K562 (cell line): ENCODE measurements around the gene IP6K1. TPM values are rescaled to one million over a fixed set of nuclear protein-coding genes. Genes with fewer than 3 reads are reported as not detected.
A peak's percentile ranks its signal among the peaks of the same experiment; 100 is the strongest.

Experiments used
- ATF6 ChIP-seq: sonication (generic); formaldehyde crosslinking; IDR thresholded peaks from 2 replicates; pipeline ENCODE4 v1.4.0; 2020; ENCODE audit warnings: mild to moderate bottlenecking, missing genetic modification reagents
- BRF1 ChIP-seq: IDR thresholded peaks from 3 replicates; pipeline ENCODE4 v1.6.1; 2011; ENCODE audit warnings: borderline replicate concordance, mild to moderate bottlenecking; ENCODE audit not compliant: insufficient read length; ENCODE audit errors: extremely low read depth
- CUX1 ChIP-seq: fragments of 200-800 bp; sonication (Bioruptor generic); IDR thresholded peaks from 2 replicates; pipeline ENCODE4 v1.6.1; 2016; ENCODE audit warnings: missing genetic modification characterization, missing compliant biosample characterization
- GATAD2B ChIP-seq: fragments of 450-650 bp; IDR thresholded peaks from 2 replicates; pipeline ENCODE4 v1.6.1; 2017; ENCODE audit warnings: mild to moderate bottlenecking, borderline replicate concordance
- NCOA1 ChIP-seq: fragments of 450-650 bp; IDR thresholded peaks from 2 replicates; pipeline ENCODE4 v1.6.1; 2016; ENCODE audit warnings: low read depth
- SAP30 ChIP-seq: fragments of 200-600 bp; sonication (generic); IDR thresholded peaks from 2 replicates; pipeline ENCODE4 v1.6.1; 2012; ENCODE audit warnings: borderline replicate concordance, low read depth, mild to moderate bottlenecking, moderate library complexity, low read length, control low read depth, inconsistent platforms; ENCODE audit not compliant: insufficient read depth, poor library complexity, severe bottlenecking
- SIRT6 ChIP-seq: IDR thresholded peaks from one replicate; pipeline ENCODE4 v1.6.1; 2012; ENCODE audit warnings: low read depth, mild to moderate bottlenecking, control low read depth, inconsistent platforms, low read length, moderate library complexity
- SMC3 ChIP-seq: conservative IDR thresholded peaks from 2 replicates; pipeline ENCODE4 v1.6.1; 2011; ENCODE audit warnings: low read depth, low read length, improper control_type of control experiment; ENCODE audit not compliant: insufficient read depth
- SRSF1 ChIP-seq: fragments of 200-400 bp; formaldehyde crosslinking; IDR thresholded peaks from 2 replicates; pipeline ENCODE4 v1.6.1; 2017; ENCODE audit warnings: mild to moderate bottlenecking, low read depth, low read length, moderate library complexity
- SRSF7 ChIP-seq: fragments of 200-400 bp; formaldehyde crosslinking; optimal IDR thresholded peaks from 2 replicates; pipeline ENCODE3; 2017; ENCODE audit warnings: mild to moderate bottlenecking, low read depth, low read length
- TCF3 ChIP-seq: sonication (generic); formaldehyde crosslinking; IDR thresholded peaks from 2 replicates; pipeline ENCODE4 v1.4.0; 2020; ENCODE audit warnings: mild to moderate bottlenecking, missing genetic modification reagents
- ZBTB17 ChIP-seq: fragments of 450-650 bp; formaldehyde crosslinking; IDR thresholded peaks from 2 replicates; pipeline ENCODE4 v1.4.0; 2020; ENCODE audit warnings: mild to moderate bottlenecking
- ZNF584 ChIP-seq: fragments of 200-800 bp; sonication (Bioruptor generic); IDR thresholded peaks from 2 replicates; pipeline ENCODE4 v1.6.1; 2016; ENCODE audit warnings: low read depth, mild to moderate bottlenecking, missing genetic modification characterization, missing compliant biosample characterization
- polyA plus RNA-seq, 8 experiments: library from polyadenylated mRNA; depleted of rRNA in 4 of 8; stranded (reverse) in 5 of 8; unstranded in 3 of 8; fragments of >200 nt; fragmentation: Nextera tagmentation in 2 of 8; fragmentation: Illumina TruSeq in 1 of 8; extraction: Ambion mirVana in 2 of 8; extraction: Trizol in 1 of 8; gene quantifications; 2 replicates each; pipeline versions ENCODE4 v1.2.1 to v1.2.3, GENCODE V29; 2011 to 2014; ENCODE audit warnings: inconsistent platforms in 1 of 8, missing spikeins in 1 of 8
- total RNA-seq, 7 experiments: library from RNA; depleted of rRNA in 6 of 7; stranded (reverse); fragments of >200 nt in 6 of 7; fragmentation: Illumina TruSeq in 2 of 7; extraction: Trizol in 2 of 7; gene quantifications; 2 replicates each; pipeline versions ENCODE4 v1.2.1 to v1.2.3, GENCODE V29; 2011 to 2021; ENCODE audit warnings: low replicate concordance in 1 of 7
- TF ChIP-seq, protein P1 (sequence below): fragments of 250-450 bp; sonication (Bioruptor Pico); IDR thresholded peaks from 2 replicates; pipeline ENCODE4 v1.4.0; 2020

Gene IP6K1
- total and polyA plus RNA-seq, 9 of the 15 experiments (the other 6 are each of a cell fraction or from before 2014, with no cell fraction given) = 0.46 to 29.2 (median 13.1) TPM

DNA sequence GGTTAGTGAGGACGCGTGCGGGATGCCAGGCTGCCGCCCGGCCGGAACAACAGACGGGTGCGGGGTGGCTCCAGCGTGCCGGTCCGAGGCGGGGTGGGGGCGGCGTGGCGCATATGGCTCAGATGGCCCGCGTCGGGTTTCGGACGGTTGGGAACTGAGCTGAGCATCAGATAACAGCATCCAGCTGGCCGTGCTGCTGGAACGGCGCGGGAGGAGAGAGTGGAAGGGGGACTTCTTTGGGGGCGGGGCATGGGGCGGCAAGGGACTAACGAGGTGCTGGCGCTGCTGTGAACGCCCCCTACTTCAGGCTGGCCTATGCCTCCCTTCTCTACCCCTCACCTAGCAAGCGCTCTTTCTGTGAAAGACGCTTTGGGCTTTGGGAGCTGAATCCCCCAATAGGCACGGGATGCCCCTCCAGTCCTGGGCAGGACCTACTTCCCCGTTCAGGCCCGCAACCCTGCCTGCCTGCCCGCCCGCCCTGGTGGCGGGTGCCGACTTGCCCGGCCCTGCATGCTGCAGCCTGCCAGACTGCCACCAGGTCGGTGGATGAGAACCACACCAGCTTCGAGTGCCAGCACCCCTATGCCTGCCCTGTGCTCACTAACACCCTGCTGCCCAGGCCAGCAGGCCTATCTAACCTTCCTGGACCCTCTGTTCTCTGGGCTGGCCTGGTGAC is 17.3 kb upstream of the IP6K1 start (continued):
- TF ChIP-seq, protein P1, sequence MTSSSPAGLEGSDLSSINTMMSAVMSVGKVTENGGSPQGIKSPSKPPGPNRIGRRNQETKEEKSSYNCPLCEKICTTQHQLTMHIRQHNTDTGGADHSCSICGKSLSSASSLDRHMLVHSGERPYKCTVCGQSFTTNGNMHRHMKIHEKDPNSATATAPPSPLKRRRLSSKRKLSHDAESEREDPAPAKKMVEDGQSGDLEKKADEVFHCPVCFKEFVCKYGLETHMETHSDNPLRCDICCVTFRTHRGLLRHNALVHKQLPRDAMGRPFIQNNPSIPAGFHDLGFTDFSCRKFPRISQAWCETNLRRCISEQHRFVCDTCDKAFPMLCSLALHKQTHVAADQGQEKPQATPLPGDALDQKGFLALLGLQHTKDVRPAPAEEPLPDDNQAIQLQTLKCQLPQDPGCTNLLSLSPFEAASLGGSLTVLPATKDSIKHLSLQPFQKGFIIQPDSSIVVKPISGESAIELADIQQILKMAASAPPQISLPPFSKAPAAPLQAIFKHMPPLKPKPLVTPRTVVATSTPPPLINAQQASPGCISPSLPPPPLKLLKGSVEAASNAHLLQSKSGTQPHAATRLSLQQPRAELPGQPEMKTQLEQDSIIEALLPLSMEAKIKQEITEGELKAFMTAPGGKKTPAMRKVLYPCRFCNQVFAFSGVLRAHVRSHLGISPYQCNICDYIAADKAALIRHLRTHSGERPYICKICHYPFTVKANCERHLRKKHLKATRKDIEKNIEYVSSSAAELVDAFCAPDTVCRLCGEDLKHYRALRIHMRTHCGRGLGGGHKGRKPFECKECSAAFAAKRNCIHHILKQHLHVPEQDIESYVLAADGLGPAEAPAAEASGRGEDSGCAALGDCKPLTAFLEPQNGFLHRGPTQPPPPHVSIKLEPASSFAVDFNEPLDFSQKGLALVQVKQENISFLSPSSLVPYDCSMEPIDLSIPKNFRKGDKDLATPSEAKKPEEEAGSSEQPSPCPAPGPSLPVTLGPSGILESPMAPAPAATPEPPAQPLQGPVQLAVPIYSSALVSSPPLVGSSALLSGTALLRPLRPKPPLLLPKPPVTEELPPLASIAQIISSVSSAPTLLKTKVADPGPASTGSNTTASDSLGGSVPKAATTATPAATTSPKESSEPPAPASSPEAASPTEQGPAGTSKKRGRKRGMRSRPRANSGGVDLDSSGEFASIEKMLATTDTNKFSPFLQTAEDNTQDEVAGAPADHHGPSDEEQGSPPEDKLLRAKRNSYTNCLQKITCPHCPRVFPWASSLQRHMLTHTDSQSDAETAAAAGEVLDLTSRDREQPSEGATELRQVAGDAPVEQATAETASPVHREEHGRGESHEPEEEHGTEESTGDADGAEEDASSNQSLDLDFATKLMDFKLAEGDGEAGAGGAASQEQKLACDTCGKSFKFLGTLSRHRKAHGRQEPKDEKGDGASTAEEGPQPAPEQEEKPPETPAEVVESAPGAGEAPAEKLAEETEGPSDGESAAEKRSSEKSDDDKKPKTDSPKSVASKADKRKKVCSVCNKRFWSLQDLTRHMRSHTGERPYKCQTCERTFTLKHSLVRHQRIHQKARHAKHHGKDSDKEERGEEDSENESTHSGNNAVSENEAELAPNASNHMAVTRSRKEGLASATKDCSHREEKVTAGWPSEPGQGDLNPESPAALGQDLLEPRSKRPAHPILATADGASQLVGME (CRISPR knock-in tag) = no peak
- TF ChIP-seq ATF6 (CRISPR knock-in tag) = no peak
- no peak for TF ChIP-seq TCF3 (CRISPR knock-in tag)
- no peak for TF ChIP-seq GATAD2B
- no peak for TF ChIP-seq BRF1
- TF ChIP-seq SIRT6 = no peak
- TF ChIP-seq SAP30 = peak; percentile 13
- peak; percentile 18; the same call in 1 of the 2 replicates for TF ChIP-seq NCOA1
- TF ChIP-seq CUX1 = no peak
- TF ChIP-seq SMC3 = no peak
- TF ChIP-seq ZBTB17 (CRISPR knock-in tag) = no peak
- no peak for TF ChIP-seq SRSF7
- no peak for TF ChIP-seq SRSF1
- no peak for TF ChIP-seq ZNF584 (CRISPR knock-in tag)
